Astrocyte of the cerebellum (primary cell): ENCODE data around the gene POPDC2.

Experiments
- DNase-seq: peaks from one replicate; pipeline ENCODE4 v3.0.0-alpha.2; 2011; ENCODE audit warnings: low read depth
- H3K4me3 ChIP-seq: 2 replicates; pipeline ENCODE4 v1.5.1; 2011; ENCODE audit warnings: mild to moderate bottlenecking, low read depth, low read length, moderate library complexity
- in situ Hi-C: cut with HindIII; loops from 2 replicates; pipeline ENCODE4 v1.10.0; 2017; ENCODE audit warnings: low sequenced_read_pairs
- TF ChIP-seq, protein P1 (sequence below): IDR thresholded peaks from 2 replicates; pipeline ENCODE4 v1.5.1; 2012; ENCODE audit warnings: low read length, low read depth, moderate library complexity, mild to moderate bottlenecking; ENCODE audit errors: missing control alignments

Gene POPDC2

DNA sequence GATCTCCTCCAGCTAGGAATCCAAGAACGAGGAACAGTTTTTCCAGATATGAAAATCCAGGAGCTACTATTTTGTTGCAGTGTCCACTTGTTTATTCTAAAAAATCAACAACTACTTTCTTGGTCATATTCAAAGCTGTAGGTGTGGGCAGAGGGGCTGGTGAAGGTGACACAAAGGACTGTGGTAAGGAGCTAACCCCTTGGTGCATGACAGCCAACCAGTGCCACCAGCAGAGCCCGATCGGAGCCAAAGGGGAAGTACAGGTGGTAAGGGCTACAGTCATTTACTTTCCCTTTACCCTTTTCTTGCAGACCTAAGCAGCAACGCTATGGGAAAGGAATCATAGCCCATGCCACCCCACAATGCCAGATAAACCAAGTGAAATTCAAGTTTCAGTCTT lies 32.0 kb downstream of the POPDC2 start:
- DNase-seq = no peak
- TF ChIP-seq, protein P1, sequence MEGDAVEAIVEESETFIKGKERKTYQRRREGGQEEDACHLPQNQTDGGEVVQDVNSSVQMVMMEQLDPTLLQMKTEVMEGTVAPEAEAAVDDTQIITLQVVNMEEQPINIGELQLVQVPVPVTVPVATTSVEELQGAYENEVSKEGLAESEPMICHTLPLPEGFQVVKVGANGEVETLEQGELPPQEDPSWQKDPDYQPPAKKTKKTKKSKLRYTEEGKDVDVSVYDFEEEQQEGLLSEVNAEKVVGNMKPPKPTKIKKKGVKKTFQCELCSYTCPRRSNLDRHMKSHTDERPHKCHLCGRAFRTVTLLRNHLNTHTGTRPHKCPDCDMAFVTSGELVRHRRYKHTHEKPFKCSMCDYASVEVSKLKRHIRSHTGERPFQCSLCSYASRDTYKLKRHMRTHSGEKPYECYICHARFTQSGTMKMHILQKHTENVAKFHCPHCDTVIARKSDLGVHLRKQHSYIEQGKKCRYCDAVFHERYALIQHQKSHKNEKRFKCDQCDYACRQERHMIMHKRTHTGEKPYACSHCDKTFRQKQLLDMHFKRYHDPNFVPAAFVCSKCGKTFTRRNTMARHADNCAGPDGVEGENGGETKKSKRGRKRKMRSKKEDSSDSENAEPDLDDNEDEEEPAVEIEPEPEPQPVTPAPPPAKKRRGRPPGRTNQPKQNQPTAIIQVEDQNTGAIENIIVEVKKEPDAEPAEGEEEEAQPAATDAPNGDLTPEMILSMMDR = no peak
- in situ Hi-C loops = no loop called here
- no peak overlapping the region for H3K4me3 ChIP-seq

DNA sequence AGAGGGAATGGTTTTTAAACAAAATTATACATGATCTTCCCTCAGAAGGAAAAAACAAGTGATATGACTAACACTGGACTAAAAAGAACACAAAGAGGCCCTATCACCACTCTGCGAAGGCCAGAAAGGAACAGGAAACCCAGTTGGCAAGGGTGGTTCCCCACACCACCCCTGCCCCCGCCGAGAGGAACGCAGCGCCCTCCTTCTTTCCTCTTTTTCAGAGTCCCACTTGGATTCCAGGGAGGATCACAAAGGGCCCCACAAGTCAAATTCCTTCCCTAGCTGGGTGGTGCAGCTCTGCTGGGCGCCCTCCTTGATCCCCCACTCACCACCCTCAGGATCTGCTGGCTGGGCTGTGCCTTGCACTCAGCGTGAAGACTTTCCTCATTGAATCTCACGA lies 32.9 kb downstream of the POPDC2 start:
- in situ Hi-C loops = no loop called here
- TF ChIP-seq, protein P1 = no peak
- no peak for DNase-seq
- no peak overlapping the region for H3K4me3 ChIP-seq

DNA sequence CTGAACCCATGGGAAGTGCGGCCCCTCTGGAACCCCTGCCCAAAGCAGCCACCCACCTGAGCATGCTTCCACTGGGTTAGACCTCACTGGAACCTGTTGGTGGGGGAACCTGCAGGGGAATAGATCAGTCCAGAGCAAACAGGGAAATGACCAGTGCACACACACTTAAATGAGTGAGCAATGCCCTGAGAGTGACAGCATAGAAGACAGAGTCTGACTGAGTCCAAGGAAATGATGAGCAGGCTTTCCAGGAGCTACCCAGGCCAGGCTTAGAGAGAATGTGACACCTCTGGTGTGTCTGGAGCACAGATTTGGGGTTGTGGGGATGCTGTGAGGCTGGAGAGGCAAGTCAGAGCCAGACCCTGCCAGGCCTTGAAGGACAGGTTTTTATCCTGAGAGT lies 34.2 kb downstream of the POPDC2 start:
- in situ Hi-C loops = no loop called here
- TF ChIP-seq, protein P1 = no peak
- no peak overlapping the region for H3K4me3 ChIP-seq
- no peak for DNase-seq

DNA sequence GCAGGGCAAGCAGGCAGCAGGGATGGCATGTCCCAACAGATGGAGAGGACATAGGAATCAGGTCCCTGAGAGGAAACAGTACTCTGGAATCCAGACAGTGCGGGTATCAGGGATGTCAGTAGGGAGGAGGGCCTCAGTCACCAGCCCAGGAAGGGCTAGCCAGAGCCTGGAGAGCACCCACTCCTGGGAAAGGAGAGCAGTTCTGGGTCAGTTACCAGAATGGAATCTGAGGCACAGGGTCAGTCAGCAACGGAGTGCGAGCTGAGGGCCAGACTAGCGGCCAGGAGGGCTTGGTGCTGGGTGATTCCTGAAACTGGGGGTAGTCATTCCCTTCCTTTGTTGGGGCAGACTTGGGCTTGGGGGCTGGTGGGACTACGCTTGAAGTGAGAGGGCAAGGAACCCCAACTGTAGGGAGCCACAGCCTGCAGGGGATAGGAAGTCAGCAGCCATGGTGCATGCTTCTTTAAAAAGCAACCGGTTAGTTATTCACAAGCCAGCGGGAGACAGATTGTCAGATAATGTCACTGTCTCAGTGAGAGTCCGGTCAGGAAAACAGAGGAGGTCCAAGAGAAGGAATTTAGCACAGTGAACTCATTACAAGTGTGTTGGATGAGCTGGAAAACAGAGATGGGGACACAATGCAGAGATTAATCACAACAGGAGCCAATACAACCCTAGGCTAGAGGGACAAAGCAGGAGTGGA lies 34.8 kb downstream of the POPDC2 start:
- DNase-seq = no peak
- in situ Hi-C loops = no loop called here
- TF ChIP-seq, protein P1 = no peak
- H3K4me3 ChIP-seq = no peak overlapping the region

DNA sequence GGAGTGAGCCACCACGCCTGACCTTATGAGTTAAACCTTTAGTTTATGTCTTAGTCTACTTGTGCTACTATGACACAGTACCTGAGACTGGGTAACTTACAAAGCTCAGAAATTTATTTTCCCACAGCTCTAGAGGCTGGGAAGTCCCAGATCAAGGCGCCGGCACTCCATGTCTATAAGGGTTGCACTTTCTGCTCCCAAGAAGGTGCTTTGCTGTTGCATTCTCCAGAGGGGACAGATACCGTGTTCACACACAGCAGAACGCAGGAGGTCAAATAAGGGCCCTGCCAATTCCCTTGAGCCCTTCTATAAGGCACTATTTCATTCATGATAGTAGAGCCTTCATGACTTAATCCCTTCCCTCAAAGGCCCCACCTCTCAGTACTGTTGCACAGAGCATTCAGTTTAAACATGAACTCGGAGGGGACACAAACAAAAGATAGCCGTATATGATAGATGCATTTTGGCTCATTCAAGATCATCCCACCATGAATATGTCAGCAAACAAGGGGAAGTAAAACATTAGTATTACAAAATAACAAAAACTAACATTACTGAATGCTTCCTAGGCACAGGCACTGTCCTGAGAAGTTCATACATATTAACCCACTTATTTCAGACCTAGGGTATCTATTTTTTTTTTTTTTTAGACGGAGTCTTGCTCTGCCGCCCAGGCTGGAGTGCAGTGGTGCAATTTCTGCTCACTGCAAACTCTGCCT lies 36.2 kb downstream of the POPDC2 start:
- TF ChIP-seq, protein P1 = no peak
- no peak overlapping the region for H3K4me3 ChIP-seq
- no peak for DNase-seq
- in situ Hi-C loops = no loop called here

DNA sequence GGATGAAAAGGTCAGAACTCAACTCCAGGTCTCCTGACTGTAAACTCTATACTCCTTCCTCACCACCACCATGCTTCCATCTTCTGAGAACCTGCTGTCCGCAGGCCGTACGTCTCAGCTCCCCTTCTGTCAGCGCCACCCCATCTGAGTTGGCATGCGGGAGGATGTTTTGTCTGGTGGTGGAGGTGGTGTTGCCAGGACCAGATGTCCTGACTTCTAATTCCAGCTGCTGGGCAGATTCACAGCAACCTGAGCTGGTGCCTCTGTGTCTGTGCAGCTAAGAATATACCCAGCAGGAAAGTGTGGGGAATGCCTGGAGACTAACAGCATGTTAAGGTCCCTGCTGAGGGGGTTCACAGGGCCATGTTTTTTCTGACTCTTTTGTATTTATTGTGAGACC lies 39.5 kb downstream of the POPDC2 start:
- in situ Hi-C loops = no loop called here
- TF ChIP-seq, protein P1 = no peak
- no peak overlapping the region for H3K4me3 ChIP-seq
- no peak for DNase-seq
